OCI-LY1 (cell line): ENCODE data around the gene CCNQ.

Source experiments
- EZH2 ChIP-seq: fragments of 200-600 bp; sonication (generic), shearing (Covaris generic); IDR thresholded peaks from 2 replicates; pipeline ENCODE4 v1.8.0; 2017; ENCODE audit warnings: borderline replicate concordance, mixed run types, mild to moderate bottlenecking, antibody characterized with exemption, low read length, moderate library complexity, mixed read lengths
- TF ChIP-seq, protein P1 (sequence below): fragments of 200-600 bp; sonication (generic), shearing (Covaris generic); IDR thresholded peaks from 2 replicates; pipeline ENCODE4 v1.5.1; 2017; ENCODE audit warnings: mild to moderate bottlenecking, antibody characterized with exemption, low read length, moderate library complexity, mixed read lengths

DNA sequence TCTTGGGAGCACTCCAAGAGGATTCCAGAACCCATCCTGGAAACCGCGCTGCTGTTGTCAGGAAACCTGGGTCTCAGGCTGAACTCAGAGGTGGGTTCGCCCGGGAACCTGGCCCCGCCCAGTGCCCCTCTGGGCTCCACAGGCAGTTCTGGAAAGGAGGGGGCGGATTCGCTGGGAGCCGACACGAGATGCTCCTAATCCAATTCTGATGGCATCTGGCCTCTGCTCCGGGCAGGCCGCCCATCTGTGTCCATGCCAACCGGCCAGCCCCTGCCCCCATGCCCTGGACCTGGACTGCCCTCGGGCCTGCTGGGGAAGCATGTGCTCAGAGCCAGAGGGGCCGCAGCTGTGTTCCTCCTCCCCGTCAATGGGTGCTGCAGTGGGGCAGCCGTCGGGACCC lies 60.5 kb downstream of the CCNQ start:
- TF ChIP-seq, protein P1, sequence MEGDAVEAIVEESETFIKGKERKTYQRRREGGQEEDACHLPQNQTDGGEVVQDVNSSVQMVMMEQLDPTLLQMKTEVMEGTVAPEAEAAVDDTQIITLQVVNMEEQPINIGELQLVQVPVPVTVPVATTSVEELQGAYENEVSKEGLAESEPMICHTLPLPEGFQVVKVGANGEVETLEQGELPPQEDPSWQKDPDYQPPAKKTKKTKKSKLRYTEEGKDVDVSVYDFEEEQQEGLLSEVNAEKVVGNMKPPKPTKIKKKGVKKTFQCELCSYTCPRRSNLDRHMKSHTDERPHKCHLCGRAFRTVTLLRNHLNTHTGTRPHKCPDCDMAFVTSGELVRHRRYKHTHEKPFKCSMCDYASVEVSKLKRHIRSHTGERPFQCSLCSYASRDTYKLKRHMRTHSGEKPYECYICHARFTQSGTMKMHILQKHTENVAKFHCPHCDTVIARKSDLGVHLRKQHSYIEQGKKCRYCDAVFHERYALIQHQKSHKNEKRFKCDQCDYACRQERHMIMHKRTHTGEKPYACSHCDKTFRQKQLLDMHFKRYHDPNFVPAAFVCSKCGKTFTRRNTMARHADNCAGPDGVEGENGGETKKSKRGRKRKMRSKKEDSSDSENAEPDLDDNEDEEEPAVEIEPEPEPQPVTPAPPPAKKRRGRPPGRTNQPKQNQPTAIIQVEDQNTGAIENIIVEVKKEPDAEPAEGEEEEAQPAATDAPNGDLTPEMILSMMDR = no peak
- no peak for TF ChIP-seq EZH2
